GM23338 (cell line): ENCODE results near the gene CCDC152. TPM values are rescaled to one million over a fixed set of nuclear protein-coding genes. Genes with fewer than 3 reads are reported as not detected.

ENCODE experiments used
- ATAC-seq: fragments of 200-7000 bp; cut with Tn5 transposase; 3 replicates; pipeline ENCODE4 v1.9.1; 2020
- DNase-seq: peaks from one replicate; pipeline ENCODE4 v3.0.0-alpha.2; 2015; ENCODE audit warnings: low spot score
- H2AFZ ChIP-seq: fragments of 200-600 bp; sonication (generic); 2 replicates; pipeline ENCODE4 v1.8.0; 2016; ENCODE audit warnings: antibody characterized with exemption, mild to moderate bottlenecking, moderate library complexity
- H3F3A ChIP-seq: fragments of 200-600 bp; sonication (generic); replicated peaks from 2 replicates; pipeline ENCODE4 v1.8.0; 2017; ENCODE audit warnings: antibody characterized with exemption, mixed run types, low read depth
- H3K27ac ChIP-seq: fragments of 200-600 bp; sonication (generic); 2 replicates; pipeline ENCODE4 v1.6.1; 2016; ENCODE audit warnings: low read depth
- H3K27me3 ChIP-seq: fragments of 200-600 bp; sonication (generic); 2 replicates; pipeline ENCODE4 v1.8.0; 2016; ENCODE audit warnings: mild to moderate bottlenecking, mixed run types, moderate library complexity; ENCODE audit not compliant: insufficient read depth
- H3K36me3 ChIP-seq: fragments of 200-600 bp; sonication (generic); 2 replicates; pipeline ENCODE4 v1.8.0; 2016; ENCODE audit warnings: mild to moderate bottlenecking; ENCODE audit not compliant: insufficient read depth
- H3K4me1 ChIP-seq: fragments of 200-600 bp; sonication (generic); 2 replicates; pipeline ENCODE4 v1.8.0; 2016; ENCODE audit warnings: mild to moderate bottlenecking, moderate library complexity; ENCODE audit not compliant: insufficient read depth
- H3K4me2 ChIP-seq: fragments of 200-600 bp; sonication (generic); 2 replicates; pipeline ENCODE4 v1.7.1; 2017; ENCODE audit warnings: mixed run types
- H3K4me3 ChIP-seq: fragments of 200-600 bp; sonication (generic); 2 replicates; pipeline ENCODE4 v1.6.1; 2016; ENCODE audit warnings: mixed run types
- H3K79me2 ChIP-seq: fragments of 200-600 bp; sonication (generic); replicated peaks from 2 replicates; pipeline ENCODE4 v1.8.0; 2017; ENCODE audit warnings: mild to moderate bottlenecking; ENCODE audit not compliant: insufficient read depth
- H3K9me2 ChIP-seq: fragments of 200-600 bp; sonication (generic); 2 replicates; pipeline ENCODE4 v1.8.0; 2017; ENCODE audit not compliant: insufficient read depth
- H4K20me1 ChIP-seq: fragments of 200-600 bp; sonication (generic); replicated peaks from 2 replicates; pipeline ENCODE4 v1.8.0; 2017; ENCODE audit warnings: mild to moderate bottlenecking; ENCODE audit not compliant: insufficient read depth
- H3K27ac Mint-ChIP-seq: 2 replicates; pipeline ENCODE4 v1.8.0; 2020; ENCODE audit warnings: inconsistent platforms, mild to moderate bottlenecking, moderate library complexity, mixed read lengths
- H3K27me3 Mint-ChIP-seq: 3 replicates; pipeline ENCODE4 v1.8.0; 2022; ENCODE audit warnings: low read depth, mild to moderate bottlenecking, moderate library complexity, mixed read lengths, inconsistent platforms; ENCODE audit not compliant: insufficient read depth, poor library complexity
- H3K36me3 Mint-ChIP-seq: 3 replicates; pipeline ENCODE4 v1.8.0; 2021; ENCODE audit warnings: low read depth, mild to moderate bottlenecking, inconsistent platforms, moderate library complexity, mixed read lengths
- H3K4me1 Mint-ChIP-seq: 3 replicates; pipeline ENCODE4 v1.8.0; 2020; ENCODE audit warnings: mild to moderate bottlenecking, inconsistent platforms, mixed read lengths
- H3K4me3 Mint-ChIP-seq: 3 replicates; pipeline ENCODE4 v1.8.0; 2021; ENCODE audit warnings: moderate library complexity, mild to moderate bottlenecking, inconsistent platforms, mixed read lengths
- H3K9me3 Mint-ChIP-seq: 3 replicates; pipeline ENCODE4 v1.8.0; 2020; ENCODE audit warnings: moderate library complexity, mild to moderate bottlenecking, inconsistent platforms, mixed read lengths
- CREB1 ChIP-seq: fragments of 250-450 bp; sonication (Bioruptor Pico); IDR thresholded peaks from 2 replicates; pipeline ENCODE4 v1.5.0; 2020; ENCODE audit warnings: low read depth, mild to moderate bottlenecking, moderate library complexity
- ETS1 ChIP-seq: IDR thresholded peaks from 2 replicates; pipeline ENCODE4 v1.6.1; 2016; ENCODE audit warnings: antibody characterized with exemption
- EZH2 ChIP-seq: fragments of 200-600 bp; sonication (generic); IDR thresholded peaks from one replicate; pipeline ENCODE4 v1.8.0; 2017; ENCODE audit warnings: antibody characterized with exemption, mild to moderate bottlenecking, low read depth; ENCODE audit not compliant: unreplicated experiment
- EZH2phosphoT487 ChIP-seq: fragments of 200-600 bp; sonication (generic); IDR thresholded peaks from one replicate; pipeline ENCODE4 v1.8.1; 2018; ENCODE audit warnings: antibody characterized with exemption; ENCODE audit not compliant: unreplicated experiment
- JUNB ChIP-seq: IDR thresholded peaks from one replicate; pipeline ENCODE4 v1.6.1; 2016; ENCODE audit warnings: antibody characterized with exemption; ENCODE audit not compliant: unreplicated experiment
- NANOG ChIP-seq: IDR thresholded peaks from 2 replicates; pipeline ENCODE4 v1.6.1; 2016; ENCODE audit warnings: antibody characterized with exemption, borderline replicate concordance
- POLR2AphosphoS5 ChIP-seq: IDR thresholded peaks from 2 replicates; pipeline ENCODE4 v1.6.1; 2016; ENCODE audit warnings: antibody characterized with exemption, low read depth
- STAT1 ChIP-seq: IDR thresholded peaks from one replicate; pipeline ENCODE4 v1.6.1; 2016; ENCODE audit warnings: antibody characterized with exemption; ENCODE audit not compliant: unreplicated experiment
- ZNF114 ChIP-seq: fragments of 250-450 bp; sonication (Bioruptor Pico); IDR thresholded peaks from 2 replicates; pipeline ENCODE4 v1.5.0; 2020; ENCODE audit warnings: mild to moderate bottlenecking, moderate library complexity
- ZNF331 ChIP-seq: fragments of 250-450 bp; sonication (Bioruptor Pico); IDR thresholded peaks from 2 replicates; pipeline ENCODE4 v1.5.0; 2020; ENCODE audit warnings: low read depth, mild to moderate bottlenecking, moderate library complexity
- polyA plus RNA-seq: library from polyadenylated mRNA; unstranded; fragments of >200 nt; fragmentation: Nextera tagmentation; extraction: Ambion mirVana; gene quantifications from 2 replicates; pipeline ENCODE4 v1.2.1, GENCODE V29; 2016
- total RNA-seq: library from RNA; depleted of rRNA; stranded (reverse); fragments of >200 nt; shearing (Covaris generic); gene quantifications from 2 replicates; pipeline ENCODE4 v1.2.3, GENCODE V29; 2014
- TF ChIP-seq, protein P1 (sequence below): fragments of 250-450 bp; sonication (Bioruptor Pico); IDR thresholded peaks from 2 replicates; pipeline ENCODE4 v1.5.0; 2020; ENCODE audit warnings: mild to moderate bottlenecking, moderate library complexity
- TF ChIP-seq, protein P2 (sequence below), 2 experiments: fragments of 200-600 bp in 1 of 2; sonication (generic) in 1 of 2; conservative IDR thresholded peaks; 2 replicates each; pipeline versions ENCODE4 v1.5.1 to v1.6.1; 2016 to 2017; ENCODE audit warnings: antibody characterized with exemption in 2 of 2, low read depth in 2 of 2, mild to moderate bottlenecking in 2 of 2, moderate library complexity in 1 of 2
- TF ChIP-seq, protein P3 (sequence below): IDR thresholded peaks from one replicate; pipeline ENCODE4 v1.6.1; 2018; ENCODE audit warnings: antibody characterized with exemption; ENCODE audit not compliant: unreplicated experiment

The CCDC152 gene
- total and polyA plus RNA-seq, 2 experiments from 2014 or later = 16.2 to 75.9 TPM

- H3K27me3 Mint-ChIP-seq = no peaks in the 10 kb centered on the region
- 0 out of 2 replicates have a peak overlapping the region, but pooled peaks have one; percentile 1 for H2AFZ ChIP-seq
- H3K4me1 ChIP-seq = no peaks in the 10 kb centered on the region
- no peak for DNase-seq
- H3K27ac Mint-ChIP-seq = no peak overlapping the region
- no peaks in the 10 kb centered on the region for H3K36me3 ChIP-seq
- H3K4me3 ChIP-seq = no peak overlapping the region
- no peaks in the 10 kb centered on the region for H4K20me1 ChIP-seq
- H3F3A ChIP-seq = no peaks in the 10 kb centered on the region
- H3K36me3 Mint-ChIP-seq = no peaks in the 10 kb centered on the region; the same call in 2 of the 3 replicates
- no peaks in the 10 kb centered on the region for H3K79me2 ChIP-seq
- H3K9me2 ChIP-seq = no peaks in the 10 kb centered on the region
- no peaks in the 10 kb centered on the region for H3K27me3 ChIP-seq
- peaks cover 3% of the 10 kb centered on the region; the same call in 1 of the 3 replicates for H3K4me1 Mint-ChIP-seq
- H3K4me3 Mint-ChIP-seq = no peak overlapping the region
- no peak for ATAC-seq
- H3K9me3 Mint-ChIP-seq = peaks cover 12% of the 10 kb centered on the region; the same call in 1 of the 3 replicates
- H3K27ac ChIP-seq = no peak overlapping the region
- no peak overlapping the region for H3K4me2 ChIP-seq
- TF ChIP-seq, protein P1, sequence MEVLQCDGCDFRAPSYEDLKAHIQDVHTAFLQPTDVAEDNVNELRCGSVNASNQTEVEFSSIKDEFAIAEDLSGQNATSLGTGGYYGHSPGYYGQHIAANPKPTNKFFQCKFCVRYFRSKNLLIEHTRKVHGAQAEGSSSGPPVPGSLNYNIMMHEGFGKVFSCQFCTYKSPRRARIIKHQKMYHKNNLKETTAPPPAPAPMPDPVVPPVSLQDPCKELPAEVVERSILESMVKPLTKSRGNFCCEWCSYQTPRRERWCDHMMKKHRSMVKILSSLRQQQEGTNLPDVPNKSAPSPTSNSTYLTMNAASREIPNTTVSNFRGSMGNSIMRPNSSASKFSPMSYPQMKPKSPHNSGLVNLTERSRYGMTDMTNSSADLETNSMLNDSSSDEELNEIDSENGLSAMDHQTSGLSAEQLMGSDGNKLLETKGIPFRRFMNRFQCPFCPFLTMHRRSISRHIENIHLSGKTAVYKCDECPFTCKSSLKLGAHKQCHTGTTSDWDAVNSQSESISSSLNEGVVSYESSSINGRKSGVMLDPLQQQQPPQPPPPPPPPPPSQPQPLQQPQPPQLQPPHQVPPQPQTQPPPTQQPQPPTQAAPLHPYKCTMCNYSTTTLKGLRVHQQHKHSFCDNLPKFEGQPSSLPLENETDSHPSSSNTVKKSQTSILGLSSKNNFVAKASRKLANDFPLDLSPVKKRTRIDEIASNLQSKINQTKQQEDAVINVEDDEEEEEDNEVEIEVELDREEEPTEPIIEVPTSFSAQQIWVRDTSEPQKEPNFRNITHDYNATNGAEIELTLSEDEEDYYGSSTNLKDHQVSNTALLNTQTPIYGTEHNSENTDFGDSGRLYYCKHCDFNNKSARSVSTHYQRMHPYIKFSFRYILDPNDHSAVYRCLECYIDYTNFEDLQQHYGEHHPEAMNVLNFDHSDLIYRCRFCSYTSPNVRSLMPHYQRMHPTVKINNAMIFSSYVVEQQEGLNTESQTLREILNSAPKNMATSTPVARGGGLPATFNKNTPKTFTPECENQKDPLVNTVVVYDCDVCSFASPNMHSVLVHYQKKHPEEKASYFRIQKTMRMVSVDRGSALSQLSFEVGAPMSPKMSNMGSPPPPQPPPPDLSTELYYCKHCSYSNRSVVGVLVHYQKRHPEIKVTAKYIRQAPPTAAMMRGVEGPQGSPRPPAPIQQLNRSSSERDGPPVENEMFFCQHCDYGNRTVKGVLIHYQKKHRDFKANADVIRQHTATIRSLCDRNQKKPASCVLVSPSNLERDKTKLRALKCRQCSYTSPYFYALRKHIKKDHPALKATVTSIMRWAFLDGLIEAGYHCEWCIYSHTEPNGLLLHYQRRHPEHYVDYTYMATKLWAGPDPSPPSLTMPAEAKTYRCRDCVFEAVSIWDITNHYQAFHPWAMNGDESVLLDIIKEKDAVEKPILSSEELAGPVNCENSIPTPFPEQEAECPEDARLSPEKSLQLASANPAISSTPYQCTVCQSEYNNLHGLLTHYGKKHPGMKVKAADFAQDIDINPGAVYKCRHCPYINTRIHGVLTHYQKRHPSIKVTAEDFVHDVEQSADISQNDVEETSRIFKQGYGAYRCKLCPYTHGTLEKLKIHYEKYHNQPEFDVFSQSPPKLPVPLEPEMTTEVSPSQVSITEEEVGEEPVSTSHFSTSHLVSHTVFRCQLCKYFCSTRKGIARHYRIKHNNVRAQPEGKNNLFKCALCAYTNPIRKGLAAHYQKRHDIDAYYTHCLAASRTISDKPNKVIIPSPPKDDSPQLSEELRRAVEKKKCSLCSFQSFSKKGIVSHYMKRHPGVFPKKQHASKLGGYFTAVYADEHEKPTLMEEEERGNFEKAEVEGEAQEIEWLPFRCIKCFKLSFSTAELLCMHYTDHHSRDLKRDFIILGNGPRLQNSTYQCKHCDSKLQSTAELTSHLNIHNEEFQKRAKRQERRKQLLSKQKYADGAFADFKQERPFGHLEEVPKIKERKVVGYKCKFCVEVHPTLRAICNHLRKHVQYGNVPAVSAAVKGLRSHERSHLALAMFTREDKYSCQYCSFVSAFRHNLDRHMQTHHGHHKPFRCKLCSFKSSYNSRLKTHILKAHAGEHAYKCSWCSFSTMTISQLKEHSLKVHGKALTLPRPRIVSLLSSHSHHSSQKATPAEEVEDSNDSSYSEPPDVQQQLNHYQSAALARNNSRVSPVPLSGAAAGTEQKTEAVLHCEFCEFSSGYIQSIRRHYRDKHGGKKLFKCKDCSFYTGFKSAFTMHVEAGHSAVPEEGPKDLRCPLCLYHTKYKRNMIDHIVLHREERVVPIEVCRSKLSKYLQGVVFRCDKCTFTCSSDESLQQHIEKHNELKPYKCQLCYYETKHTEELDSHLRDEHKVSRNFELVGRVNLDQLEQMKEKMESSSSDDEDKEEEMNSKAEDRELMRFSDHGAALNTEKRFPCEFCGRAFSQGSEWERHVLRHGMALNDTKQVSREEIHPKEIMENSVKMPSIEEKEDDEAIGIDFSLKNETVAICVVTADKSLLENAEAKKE (CRISPR knock-in tag) = no peak
- TF ChIP-seq ETS1 = no peak
- TF ChIP-seq, protein P2, sequence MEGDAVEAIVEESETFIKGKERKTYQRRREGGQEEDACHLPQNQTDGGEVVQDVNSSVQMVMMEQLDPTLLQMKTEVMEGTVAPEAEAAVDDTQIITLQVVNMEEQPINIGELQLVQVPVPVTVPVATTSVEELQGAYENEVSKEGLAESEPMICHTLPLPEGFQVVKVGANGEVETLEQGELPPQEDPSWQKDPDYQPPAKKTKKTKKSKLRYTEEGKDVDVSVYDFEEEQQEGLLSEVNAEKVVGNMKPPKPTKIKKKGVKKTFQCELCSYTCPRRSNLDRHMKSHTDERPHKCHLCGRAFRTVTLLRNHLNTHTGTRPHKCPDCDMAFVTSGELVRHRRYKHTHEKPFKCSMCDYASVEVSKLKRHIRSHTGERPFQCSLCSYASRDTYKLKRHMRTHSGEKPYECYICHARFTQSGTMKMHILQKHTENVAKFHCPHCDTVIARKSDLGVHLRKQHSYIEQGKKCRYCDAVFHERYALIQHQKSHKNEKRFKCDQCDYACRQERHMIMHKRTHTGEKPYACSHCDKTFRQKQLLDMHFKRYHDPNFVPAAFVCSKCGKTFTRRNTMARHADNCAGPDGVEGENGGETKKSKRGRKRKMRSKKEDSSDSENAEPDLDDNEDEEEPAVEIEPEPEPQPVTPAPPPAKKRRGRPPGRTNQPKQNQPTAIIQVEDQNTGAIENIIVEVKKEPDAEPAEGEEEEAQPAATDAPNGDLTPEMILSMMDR (conservative IDR thresholded peaks at IDR 0.05; ENCODE audit: low read depth in 2 of 2) = no peak
- no peak for TF ChIP-seq ZNF331 (CRISPR knock-in tag)
- TF ChIP-seq, protein P3, sequence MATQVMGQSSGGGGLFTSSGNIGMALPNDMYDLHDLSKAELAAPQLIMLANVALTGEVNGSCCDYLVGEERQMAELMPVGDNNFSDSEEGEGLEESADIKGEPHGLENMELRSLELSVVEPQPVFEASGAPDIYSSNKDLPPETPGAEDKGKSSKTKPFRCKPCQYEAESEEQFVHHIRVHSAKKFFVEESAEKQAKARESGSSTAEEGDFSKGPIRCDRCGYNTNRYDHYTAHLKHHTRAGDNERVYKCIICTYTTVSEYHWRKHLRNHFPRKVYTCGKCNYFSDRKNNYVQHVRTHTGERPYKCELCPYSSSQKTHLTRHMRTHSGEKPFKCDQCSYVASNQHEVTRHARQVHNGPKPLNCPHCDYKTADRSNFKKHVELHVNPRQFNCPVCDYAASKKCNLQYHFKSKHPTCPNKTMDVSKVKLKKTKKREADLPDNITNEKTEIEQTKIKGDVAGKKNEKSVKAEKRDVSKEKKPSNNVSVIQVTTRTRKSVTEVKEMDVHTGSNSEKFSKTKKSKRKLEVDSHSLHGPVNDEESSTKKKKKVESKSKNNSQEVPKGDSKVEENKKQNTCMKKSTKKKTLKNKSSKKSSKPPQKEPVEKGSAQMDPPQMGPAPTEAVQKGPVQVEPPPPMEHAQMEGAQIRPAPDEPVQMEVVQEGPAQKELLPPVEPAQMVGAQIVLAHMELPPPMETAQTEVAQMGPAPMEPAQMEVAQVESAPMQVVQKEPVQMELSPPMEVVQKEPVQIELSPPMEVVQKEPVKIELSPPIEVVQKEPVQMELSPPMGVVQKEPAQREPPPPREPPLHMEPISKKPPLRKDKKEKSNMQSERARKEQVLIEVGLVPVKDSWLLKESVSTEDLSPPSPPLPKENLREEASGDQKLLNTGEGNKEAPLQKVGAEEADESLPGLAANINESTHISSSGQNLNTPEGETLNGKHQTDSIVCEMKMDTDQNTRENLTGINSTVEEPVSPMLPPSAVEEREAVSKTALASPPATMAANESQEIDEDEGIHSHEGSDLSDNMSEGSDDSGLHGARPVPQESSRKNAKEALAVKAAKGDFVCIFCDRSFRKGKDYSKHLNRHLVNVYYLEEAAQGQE = no peak
- TF ChIP-seq EZH2phosphoT487 = no peak
- TF ChIP-seq JUNB = no peak
- TF ChIP-seq CREB1 (CRISPR knock-in tag) = no peak
- TF ChIP-seq EZH2 = no peak
- TF ChIP-seq STAT1 = no peak
- no peak for TF ChIP-seq NANOG
- no peak for TF ChIP-seq ZNF114 (CRISPR knock-in tag)
- no peak for TF ChIP-seq POLR2AphosphoS5
Observed at GRCh38 chr5:42840269-42840668, 83.7 kb downstream of the CCDC152 start.
